A549 treated with CORT108297 at 1 μM for 4 hours (cell line): ENCODE measurements around the gene SYT12. TPM values are rescaled to one million over a fixed set of nuclear protein-coding genes. Genes with fewer than 3 reads are reported as not detected.

ENCODE experiments used
- total RNA-seq: library from RNA; stranded (reverse); fragments of 200-300 nt; extraction: Qiagen RNA extraction; gene quantifications from 5 replicates; pipeline ENCODE4 v1.2.3, GENCODE V29; 2022

The SYT12 gene
- 11.2 to 18.6 TPM (median 16.8 TPM) in 5 replicates for total RNA-seq

DNA sequence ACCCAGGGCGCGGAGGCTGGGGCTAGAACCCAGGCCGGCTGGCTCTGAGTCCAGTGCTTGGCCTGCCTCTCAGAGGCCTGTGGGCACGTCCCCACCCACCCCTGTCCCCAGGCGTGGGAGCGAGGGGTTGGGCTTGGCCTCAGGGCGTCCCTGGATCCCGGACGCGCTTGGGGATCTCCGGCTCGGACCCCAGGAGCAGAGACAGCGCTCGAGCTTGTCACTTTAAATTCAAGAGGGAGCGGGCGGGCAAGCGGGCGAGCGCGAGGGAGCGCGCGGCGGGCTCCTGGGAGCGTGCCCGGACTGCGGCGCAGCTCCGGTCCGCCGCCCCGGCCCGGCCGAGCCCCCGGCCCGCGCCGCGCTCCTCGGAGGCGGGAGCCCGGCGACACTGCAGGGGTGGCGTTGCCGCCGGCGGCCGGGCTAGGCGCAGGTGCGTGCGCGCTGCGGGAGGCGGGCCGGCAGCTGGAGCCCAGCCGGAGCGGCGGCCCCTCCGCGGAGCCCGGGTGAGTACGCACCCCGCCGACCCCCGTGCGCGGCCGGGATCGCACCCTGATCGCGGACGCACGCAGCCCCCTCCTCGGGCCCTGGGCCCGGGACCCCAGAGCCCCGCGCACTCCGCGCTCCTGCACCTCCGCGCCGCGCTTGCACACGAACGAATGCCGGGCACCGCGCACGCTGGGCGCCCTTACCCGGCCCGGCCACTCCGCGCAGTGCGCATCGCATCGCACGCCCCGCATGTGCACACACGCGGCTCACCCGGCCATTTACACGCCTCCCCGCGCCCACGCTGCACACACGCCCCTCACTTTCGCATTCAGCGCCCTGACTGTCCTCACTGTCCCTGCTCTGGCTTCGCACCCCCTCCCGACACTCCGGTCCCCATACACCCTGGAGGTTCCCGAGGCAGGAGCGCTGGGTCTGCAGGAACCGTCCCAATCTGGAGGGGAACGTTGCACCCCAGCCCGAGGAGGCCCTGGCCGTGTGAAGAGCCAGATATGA is at the start of gene SYT12:
SYT12 (plus strand) TSS at position 174 of the 996 bp plus-strand sequence. CDS start 7,011 bp downstream, outside the sequence.

GRCh38 chr11:66974724-66975404 is 48.1 kb upstream of the SYT12 start, which contains the start of gene C11orf86:
TSS of gene C11orf86 (plus strand) at chr11:66975304. CDS start at chr11:66975363, 59 bp downstream.

GRCh38 chr11:67056267-67057204 is 33.6 kb downstream of the SYT12 start, which contains the start of gene RHOD:
TSS of gene RHOD (plus strand) at chr11:67056847. CDS start at chr11:67056903, 56 bp downstream.

Other genes with a start within 250 kb of the SYT12 start
- gene RCE1, start 179.7 kb upstream of the SYT12 start, total RNA-seq: 34.5 to 52.2 TPM (median 49.8 TPM) in 5 replicates
- 59.1 to 102 TPM (median 89.7 TPM) in 5 replicates for gene LRFN4, start 166.1 kb upstream of the SYT12 start, total RNA-seq
- 24.5 to 38.1 TPM (median 36.7 TPM) in 5 replicates for gene PC, start 64.8 kb upstream of the SYT12 start, total RNA-seq
- 38.8 to 74.1 TPM (median 60.3 TPM) in 5 replicates for gene C11orf86, start 47.8 kb upstream of the SYT12 start, total RNA-seq
- 32.6 to 51.6 TPM (median 47.3 TPM) in 5 replicates for gene RHOD, start 33.7 kb downstream of the SYT12 start, total RNA-seq
- gene KDM2A, start 96.1 kb downstream of the SYT12 start, total RNA-seq: 43.2 to 50.1 TPM (median 46.9 TPM) in 5 replicates
- 27.9 to 44.6 TPM (median 42.9 TPM) in 5 replicates for gene GRK2, start 243.3 kb downstream of the SYT12 start, total RNA-seq